Gastrocnemius medialis (tissue), 4 donors: ENCODE data around the gene NPNT.

Source experiments
- POLR2A ChIP-seq, 2 donors: fragments of 450-650 bp; IDR thresholded peaks; one replicate each; pipeline ENCODE4 v1.6.1; 2017; ENCODE audit warnings: antibody characterized with exemption in 2 of 2, mild to moderate bottlenecking in 2 of 2, moderate library complexity in 2 of 2
- TF ChIP-seq, protein P1 (sequence below), 5 experiments: fragments of 450-650 bp in 3 of 5; fragments of 200-600 bp in 2 of 5; sonication (generic) in 2 of 5; IDR thresholded peaks in 4 of 5; conservative IDR thresholded peaks in 1 of 5; 1 replicate in 4 of 5; 2 replicates in 1 of 5; pipeline ENCODE4 v1.5.1; 2016 to 2019; ENCODE audit warnings: antibody characterized with exemption in 5 of 5, mild to moderate bottlenecking in 3 of 5, moderate library complexity in 3 of 5

DNA sequence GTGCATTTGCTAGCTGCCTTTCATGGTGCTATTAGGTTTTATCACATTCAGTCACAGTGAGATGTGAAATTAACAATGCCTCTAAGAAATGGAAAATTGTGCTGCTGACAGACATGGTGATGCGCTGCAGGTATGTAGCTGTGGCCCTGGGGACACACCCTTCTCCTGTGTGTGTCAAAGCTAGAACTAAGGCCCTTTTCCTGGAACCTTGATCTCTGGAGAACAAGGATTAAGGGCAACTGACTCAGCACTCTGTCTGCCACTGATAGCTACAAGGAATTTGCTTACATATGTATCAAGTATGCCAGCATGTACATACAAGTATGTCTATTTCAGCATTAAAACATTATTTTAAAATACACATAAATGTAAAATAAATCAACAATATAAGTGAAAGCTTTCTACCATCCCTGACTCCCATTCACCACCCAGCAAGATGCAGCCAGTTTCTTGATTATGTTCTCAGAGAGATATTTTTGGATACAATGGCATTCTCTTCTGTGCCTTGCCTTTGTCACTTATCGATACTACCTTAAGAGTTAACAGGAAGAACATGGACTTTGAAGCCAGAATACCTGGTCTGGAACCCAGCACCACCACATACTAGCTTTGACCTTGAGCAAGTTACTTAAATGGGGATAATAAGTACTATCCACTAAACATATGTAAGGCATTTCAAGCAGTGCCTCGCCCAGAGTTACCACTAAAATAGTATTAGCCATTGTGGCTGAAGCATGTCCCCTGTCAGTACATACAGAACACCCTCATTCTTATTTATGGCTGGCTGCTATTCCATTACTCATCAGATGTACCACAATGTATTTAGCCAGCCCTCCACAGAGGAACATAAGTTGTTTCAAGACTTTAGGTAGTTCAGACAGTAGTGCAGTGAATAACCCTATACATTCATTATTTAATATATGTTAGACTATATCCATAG, 68.5 kb downstream of the NPNT start:
- TF ChIP-seq, protein P1, sequence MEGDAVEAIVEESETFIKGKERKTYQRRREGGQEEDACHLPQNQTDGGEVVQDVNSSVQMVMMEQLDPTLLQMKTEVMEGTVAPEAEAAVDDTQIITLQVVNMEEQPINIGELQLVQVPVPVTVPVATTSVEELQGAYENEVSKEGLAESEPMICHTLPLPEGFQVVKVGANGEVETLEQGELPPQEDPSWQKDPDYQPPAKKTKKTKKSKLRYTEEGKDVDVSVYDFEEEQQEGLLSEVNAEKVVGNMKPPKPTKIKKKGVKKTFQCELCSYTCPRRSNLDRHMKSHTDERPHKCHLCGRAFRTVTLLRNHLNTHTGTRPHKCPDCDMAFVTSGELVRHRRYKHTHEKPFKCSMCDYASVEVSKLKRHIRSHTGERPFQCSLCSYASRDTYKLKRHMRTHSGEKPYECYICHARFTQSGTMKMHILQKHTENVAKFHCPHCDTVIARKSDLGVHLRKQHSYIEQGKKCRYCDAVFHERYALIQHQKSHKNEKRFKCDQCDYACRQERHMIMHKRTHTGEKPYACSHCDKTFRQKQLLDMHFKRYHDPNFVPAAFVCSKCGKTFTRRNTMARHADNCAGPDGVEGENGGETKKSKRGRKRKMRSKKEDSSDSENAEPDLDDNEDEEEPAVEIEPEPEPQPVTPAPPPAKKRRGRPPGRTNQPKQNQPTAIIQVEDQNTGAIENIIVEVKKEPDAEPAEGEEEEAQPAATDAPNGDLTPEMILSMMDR (IDR thresholded peaks at IDR 0.05 in 4 of 5, conservative IDR thresholded peaks at IDR 0.05 in 1 of 5), result no peak
- no peak for TF ChIP-seq POLR2A (IDR thresholded peaks at IDR 0.05)
